BE2C (cell line): ENCODE results near the gene MTHFD2.

Experiments used
- DNase-seq: peaks from one replicate; pipeline ENCODE4 v3.0.0-alpha.2; 2020
- H3K27me3 ChIP-seq: fragments of 250-450 bp; sonication (Bioruptor Pico); 2 replicates; pipeline ENCODE4 v1.5.1; 2020; ENCODE audit warnings: mild to moderate bottlenecking
- H3K36me3 ChIP-seq: fragments of 250-450 bp; sonication (Bioruptor Pico); 2 replicates; pipeline ENCODE4 v1.5.1; 2020; ENCODE audit warnings: mild to moderate bottlenecking
- H3K4me1 ChIP-seq: fragments of 250-450 bp; sonication (Bioruptor Pico); 2 replicates; pipeline ENCODE4 v1.5.1; 2020
- H3K4me3 ChIP-seq: 2 replicates; pipeline ENCODE4 v1.5.1; 2011; ENCODE audit warnings: low read depth, low read length
- H3K9me3 ChIP-seq: fragments of 250-450 bp; sonication (Bioruptor Pico); 2 replicates; pipeline ENCODE4 v1.5.1; 2020
- TF ChIP-seq, protein P1 (sequence below): IDR thresholded peaks from 2 replicates; pipeline ENCODE4 v1.5.1; 2012; ENCODE audit warnings: mild to moderate bottlenecking, low read depth, low read length

The MTHFD2 gene

DNA sequence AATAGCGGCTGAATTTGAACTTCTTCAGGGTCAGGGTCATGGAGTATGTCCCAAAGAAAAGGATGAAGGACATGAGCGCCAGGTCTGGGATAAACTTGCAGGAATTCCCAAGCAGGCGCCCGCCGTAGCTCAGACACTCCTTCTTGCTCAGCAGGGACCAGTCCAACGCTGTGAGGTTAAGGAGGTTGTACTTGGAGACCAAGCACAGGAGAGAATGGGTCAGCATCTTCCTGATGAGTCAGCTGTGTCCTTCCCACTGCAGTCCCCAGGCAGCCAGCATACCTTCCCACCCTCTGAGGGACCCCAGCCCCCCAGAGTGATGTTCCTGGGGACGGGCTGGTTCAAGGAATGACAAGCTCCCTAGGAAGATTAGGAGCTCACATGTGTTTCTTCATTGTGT lies 40.9 kb downstream of the MTHFD2 start:
- Histone ChIP-seq H3K27me3 (no peaks in the 10 kb centered on the region), H3K9me3 (no peaks in the 10 kb centered on the region), H3K36me3 (no peaks in the 10 kb centered on the region), H3K4me3 (no peak overlapping the region), H3K4me1 (no peaks in the 10 kb centered on the region)
- no peak for DNase-seq
- TF ChIP-seq, protein P1, sequence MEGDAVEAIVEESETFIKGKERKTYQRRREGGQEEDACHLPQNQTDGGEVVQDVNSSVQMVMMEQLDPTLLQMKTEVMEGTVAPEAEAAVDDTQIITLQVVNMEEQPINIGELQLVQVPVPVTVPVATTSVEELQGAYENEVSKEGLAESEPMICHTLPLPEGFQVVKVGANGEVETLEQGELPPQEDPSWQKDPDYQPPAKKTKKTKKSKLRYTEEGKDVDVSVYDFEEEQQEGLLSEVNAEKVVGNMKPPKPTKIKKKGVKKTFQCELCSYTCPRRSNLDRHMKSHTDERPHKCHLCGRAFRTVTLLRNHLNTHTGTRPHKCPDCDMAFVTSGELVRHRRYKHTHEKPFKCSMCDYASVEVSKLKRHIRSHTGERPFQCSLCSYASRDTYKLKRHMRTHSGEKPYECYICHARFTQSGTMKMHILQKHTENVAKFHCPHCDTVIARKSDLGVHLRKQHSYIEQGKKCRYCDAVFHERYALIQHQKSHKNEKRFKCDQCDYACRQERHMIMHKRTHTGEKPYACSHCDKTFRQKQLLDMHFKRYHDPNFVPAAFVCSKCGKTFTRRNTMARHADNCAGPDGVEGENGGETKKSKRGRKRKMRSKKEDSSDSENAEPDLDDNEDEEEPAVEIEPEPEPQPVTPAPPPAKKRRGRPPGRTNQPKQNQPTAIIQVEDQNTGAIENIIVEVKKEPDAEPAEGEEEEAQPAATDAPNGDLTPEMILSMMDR: no peak

DNA sequence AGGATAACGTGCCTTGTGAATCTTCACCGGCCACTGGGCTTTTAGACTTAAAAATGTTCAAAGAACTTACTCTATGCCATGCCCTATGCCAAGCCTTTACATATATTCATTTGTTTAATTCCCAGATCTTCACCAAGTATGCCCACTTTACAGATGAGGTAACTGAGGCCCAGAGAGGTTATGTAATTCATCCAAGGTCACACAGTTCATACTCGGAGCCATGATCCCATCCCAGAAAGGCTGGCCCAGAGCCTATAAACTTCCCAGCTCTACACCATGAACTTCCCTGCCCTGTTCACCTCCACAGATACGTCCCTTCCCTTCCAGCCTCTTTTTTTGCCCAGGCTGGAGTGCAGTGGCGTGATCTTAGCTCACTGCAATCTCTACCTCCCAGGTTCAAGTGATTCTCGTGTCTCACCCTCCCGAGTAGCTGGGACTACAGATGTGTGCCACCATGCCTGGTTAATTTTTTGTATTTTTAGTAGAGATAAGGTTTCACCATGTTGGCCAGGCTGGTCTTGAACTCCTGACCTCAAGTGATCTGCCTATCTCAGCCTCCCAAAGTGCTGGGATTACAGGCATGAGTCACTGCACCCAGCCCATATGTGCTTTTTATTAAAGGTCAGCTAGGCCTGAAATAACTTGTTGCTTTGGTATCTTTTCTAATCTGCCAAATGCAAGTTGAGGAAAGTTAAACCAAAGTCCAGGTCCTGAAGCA lies 44.1 kb downstream of the MTHFD2 start:
- H3K27me3 ChIP-seq: no peaks in the 10 kb centered on the region
- no peak overlapping the region for H3K4me3 ChIP-seq
- H3K4me1 ChIP-seq: no peaks in the 10 kb centered on the region
- DNase-seq: no peak
- TF ChIP-seq, protein P1: no peak
- H3K36me3 ChIP-seq: no peaks in the 10 kb centered on the region
- H3K9me3 ChIP-seq: no peaks in the 10 kb centered on the region

DNA sequence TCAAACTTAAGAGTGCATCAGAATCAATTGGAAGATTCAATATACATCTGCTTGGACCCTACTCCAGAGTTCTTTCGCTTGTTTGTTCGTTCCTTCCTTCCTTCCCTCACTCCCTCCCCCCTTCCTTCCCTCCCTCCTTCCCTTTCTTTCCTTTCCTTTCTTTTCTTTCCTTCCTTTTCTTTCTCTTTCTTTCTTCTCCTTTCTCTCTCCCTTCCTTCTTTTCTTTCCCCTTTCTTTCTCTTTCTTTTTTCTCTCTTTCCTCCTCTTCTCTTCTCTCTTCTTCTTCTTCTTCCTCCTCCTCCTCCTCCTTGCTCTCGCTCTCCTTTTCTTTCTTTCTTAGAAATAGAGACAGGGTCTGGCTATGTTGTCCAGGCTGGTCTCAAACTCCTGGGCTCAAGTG lies 45.9 kb downstream of the MTHFD2 start:
- no peaks in the 10 kb centered on the region for H3K9me3 ChIP-seq
- no peaks in the 10 kb centered on the region for H3K4me1 ChIP-seq
- no peaks in the 10 kb centered on the region for H3K36me3 ChIP-seq
- TF ChIP-seq, protein P1: no peak
- H3K4me3 ChIP-seq: no peak overlapping the region
- no peaks in the 10 kb centered on the region for H3K27me3 ChIP-seq
- no peak for DNase-seq

GRCh38 chr2:74246496-74247195 lies 48.2 kb downstream of the MTHFD2 start:
- no peak for DNase-seq
- H3K27me3 ChIP-seq: no peaks in the 10 kb centered on the region
- H3K4me3 ChIP-seq: no peak overlapping the region
- H3K4me1 ChIP-seq: no peaks in the 10 kb centered on the region
- H3K36me3 ChIP-seq: no peaks in the 10 kb centered on the region
- TF ChIP-seq, protein P1: no peak
- no peaks in the 10 kb centered on the region for H3K9me3 ChIP-seq

DNA sequence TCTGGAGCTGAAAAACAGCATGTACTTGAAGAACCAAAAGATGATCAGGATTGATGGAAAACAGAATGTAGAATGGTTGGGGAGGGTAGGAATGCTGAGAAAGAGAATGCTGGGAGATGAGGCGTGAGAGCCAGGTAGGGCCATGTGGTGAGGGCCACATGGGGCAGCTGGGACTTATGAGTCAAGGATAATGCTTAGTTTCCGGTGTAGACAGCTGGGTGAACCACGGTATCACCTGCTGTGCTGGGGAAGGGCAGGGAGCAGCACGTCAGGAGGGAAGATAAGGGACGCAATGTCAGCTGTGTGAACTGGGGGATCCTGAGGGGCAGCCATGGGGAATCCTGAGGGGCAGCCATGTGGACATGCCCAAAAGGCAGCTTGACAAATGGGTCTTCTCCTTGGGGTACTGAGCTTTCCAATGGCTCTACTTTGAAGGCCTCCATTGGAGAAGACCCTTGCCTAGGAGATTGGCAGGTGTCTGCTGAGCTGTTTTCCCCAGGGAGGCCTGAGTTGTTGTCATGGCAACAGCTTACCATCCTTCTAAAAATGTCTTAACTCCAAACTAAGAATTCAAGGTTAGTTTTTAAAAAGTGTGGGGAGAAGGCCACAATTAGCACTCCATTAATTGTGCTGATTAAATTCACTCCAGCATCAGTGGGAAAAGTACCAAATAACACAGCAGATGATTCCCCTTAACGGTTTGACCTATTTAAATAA lies 51.1 kb downstream of the MTHFD2 start:
- no peak for DNase-seq
- H3K9me3 ChIP-seq: no peaks in the 10 kb centered on the region
- no peaks in the 10 kb centered on the region for H3K4me1 ChIP-seq
- H3K36me3 ChIP-seq: no peaks in the 10 kb centered on the region
- no peak overlapping the region for H3K4me3 ChIP-seq
- TF ChIP-seq, protein P1: no peak
- no peaks in the 10 kb centered on the region for H3K27me3 ChIP-seq
